NB4 (cell line): ENCODE results near the gene TCN2.
"Not testable (repeated sequence)": the region's sequence is repeated elsewhere in the genome, so short reads cannot be mapped to it uniquely, and the experiment has no call there.

Experiments
- MYC ChIP-seq: IDR thresholded peaks from 2 replicates; pipeline ENCODE4 v1.6.1; 2011; ENCODE audit warnings: low read depth, low read length
- POLR2A ChIP-seq: IDR thresholded peaks from 2 replicates; pipeline ENCODE4 v1.6.1; 2011; ENCODE audit warnings: mild to moderate bottlenecking; ENCODE audit not compliant: insufficient read length; ENCODE audit errors: extremely low read depth
- TF ChIP-seq, protein P1 (sequence below): IDR thresholded peaks from one replicate; pipeline ENCODE4 v1.5.1; 2012; ENCODE audit warnings: low read depth, low read length
- TF ChIP-seq, protein P2 (sequence below): IDR thresholded peaks from 2 replicates; pipeline ENCODE4 v1.6.1; 2011; ENCODE audit warnings: low read depth, low read length

DNA sequence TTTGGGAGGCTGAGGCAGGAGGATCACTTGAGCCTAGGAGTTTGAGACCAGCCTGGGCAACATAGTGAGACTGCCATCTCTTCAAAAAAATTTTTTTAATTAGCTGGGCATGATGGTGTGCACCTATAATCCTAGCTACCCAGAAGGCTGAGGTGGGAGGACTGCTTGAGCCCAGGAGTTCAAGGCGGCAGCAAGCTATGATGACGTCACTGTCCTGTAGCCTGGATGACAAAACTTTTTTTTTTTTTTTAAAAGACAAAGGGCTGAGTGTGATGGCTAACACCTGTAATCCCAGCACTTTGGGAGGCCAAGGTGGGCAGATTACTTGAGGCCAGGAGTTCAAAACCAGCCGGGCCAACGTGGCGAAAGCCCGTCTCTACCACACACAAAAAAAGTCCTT is 12.9 kb downstream of the TCN2 start:
- TF ChIP-seq, protein P1, sequence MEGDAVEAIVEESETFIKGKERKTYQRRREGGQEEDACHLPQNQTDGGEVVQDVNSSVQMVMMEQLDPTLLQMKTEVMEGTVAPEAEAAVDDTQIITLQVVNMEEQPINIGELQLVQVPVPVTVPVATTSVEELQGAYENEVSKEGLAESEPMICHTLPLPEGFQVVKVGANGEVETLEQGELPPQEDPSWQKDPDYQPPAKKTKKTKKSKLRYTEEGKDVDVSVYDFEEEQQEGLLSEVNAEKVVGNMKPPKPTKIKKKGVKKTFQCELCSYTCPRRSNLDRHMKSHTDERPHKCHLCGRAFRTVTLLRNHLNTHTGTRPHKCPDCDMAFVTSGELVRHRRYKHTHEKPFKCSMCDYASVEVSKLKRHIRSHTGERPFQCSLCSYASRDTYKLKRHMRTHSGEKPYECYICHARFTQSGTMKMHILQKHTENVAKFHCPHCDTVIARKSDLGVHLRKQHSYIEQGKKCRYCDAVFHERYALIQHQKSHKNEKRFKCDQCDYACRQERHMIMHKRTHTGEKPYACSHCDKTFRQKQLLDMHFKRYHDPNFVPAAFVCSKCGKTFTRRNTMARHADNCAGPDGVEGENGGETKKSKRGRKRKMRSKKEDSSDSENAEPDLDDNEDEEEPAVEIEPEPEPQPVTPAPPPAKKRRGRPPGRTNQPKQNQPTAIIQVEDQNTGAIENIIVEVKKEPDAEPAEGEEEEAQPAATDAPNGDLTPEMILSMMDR: not testable (repeated sequence)
- TF ChIP-seq POLR2A, MYC: not testable (repeated sequence)
- TF ChIP-seq, protein P2, sequence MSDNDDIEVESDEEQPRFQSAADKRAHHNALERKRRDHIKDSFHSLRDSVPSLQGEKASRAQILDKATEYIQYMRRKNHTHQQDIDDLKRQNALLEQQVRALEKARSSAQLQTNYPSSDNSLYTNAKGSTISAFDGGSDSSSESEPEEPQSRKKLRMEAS: not testable (repeated sequence)
